Epithelial cell of umbilical artery (primary cell): ENCODE data around the gene MATR3. TPM values are rescaled to one million over a fixed set of nuclear protein-coding genes. Genes with fewer than 3 reads are reported as not detected.

Experiments used
- total RNA-seq: library from RNA; depleted of rRNA; stranded (reverse); fragments of >200 nt; gene quantifications from 2 replicates; pipeline ENCODE4 v1.2.3, GENCODE V29; 2014

Gene MATR3, protein sequence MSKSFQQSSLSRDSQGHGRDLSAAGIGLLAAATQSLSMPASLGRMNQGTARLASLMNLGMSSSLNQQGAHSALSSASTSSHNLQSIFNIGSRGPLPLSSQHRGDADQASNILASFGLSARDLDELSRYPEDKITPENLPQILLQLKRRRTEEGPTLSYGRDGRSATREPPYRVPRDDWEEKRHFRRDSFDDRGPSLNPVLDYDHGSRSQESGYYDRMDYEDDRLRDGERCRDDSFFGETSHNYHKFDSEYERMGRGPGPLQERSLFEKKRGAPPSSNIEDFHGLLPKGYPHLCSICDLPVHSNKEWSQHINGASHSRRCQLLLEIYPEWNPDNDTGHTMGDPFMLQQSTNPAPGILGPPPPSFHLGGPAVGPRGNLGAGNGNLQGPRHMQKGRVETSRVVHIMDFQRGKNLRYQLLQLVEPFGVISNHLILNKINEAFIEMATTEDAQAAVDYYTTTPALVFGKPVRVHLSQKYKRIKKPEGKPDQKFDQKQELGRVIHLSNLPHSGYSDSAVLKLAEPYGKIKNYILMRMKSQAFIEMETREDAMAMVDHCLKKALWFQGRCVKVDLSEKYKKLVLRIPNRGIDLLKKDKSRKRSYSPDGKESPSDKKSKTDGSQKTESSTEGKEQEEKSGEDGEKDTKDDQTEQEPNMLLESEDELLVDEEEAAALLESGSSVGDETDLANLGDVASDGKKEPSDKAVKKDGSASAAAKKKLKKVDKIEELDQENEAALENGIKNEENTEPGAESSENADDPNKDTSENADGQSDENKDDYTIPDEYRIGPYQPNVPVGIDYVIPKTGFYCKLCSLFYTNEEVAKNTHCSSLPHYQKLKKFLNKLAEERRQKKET
- 209 and 287 TPM in 2 replicates for total RNA-seq

DNA sequence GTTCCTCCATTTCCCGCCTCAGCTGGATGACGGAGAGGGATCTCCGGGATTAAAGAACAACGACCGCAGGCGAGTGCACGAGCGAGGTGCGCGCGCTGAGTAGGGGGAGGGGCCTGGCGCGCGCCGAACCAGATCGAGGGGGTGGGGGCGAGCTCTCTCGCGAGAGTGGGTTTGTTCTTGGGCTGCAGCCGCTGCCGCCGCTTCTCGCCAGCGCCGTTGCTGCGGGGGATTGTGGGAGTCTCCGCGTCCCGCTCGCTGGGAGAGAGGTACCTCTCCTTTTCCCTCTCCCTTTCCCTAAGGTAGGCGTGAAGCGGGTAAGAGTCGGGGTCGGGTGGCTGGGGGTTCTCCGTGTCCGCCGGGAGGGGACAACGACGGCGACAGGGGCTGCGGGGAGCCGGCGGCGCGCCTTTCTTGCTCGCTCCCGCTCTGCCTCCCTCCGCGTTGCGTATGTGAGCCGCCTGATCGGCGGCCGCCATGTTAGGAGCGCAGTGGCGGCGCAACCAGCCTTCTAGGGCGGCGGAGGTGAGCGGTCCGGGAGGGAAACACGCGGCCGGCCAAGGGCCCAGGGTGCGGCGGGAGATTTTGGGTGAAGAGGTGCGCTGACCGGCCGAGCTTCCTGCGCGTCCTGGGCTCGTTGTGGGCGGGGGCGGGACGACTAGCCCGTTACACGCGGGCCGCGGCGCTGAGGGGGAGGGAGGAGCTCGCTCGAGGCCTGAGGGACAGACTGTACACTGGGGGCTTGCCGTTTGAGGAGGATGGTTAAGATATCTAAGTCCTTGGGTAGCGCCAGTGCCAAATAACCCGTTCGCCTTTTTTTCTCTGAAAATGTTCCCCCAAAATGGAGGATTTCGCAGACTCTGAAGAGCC is at the start of gene MATR3:
MATR3 (plus strand) TSS at position 234 of the 867 bp plus-strand sequence. CDS start 13,676 bp downstream, outside the sequence.

DNA sequence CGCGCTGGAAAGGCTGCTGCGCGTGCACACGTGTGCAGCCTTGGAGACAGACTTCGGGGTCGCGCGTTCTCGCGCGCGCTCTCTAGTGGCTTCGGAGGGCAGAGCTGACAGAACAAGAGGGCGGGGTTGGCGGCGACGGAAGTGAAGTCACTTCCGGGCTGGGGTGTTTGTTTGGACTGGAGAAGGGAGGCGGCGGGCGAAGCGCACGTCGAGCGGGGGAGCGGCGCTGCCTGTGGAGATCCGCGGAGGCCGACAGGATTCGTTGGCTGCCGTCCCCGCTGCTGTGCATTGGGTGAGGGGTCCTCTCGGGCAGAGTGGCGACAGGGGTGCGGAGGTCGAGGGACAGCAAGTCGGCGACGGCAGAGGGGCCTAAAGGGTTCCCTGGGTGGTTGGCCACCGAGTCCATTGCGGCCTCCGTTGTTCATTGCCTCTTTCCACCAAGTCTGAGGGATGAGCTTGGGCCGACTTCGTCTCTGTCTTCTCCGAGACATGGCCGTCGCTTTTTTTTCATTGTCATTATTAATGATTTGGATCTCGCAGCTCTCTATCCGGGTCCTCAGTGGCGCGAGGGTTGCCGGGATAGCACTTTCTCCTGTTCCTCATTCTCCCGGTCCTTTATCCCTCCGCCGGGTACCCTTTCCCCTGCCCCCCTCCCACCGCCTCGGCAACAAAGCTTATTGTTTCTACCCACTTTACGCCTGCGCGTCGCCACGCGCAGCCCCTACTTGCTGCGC is 48.3 kb downstream of the MATR3 start, which contains the start of gene PAIP2:
PAIP2 (plus strand) TSS at position 166 of the 734 bp plus-strand sequence. CDS start 21,931 bp downstream, outside the sequence.

Other genes with a start within 250 kb of the MATR3 start
- gene SIL1, start 95.4 kb upstream of the MATR3 start, total RNA-seq, result 43.9 and 56.5 TPM in 2 replicates
- 109 and 179 TPM in 2 replicates for gene PAIP2, start 48.1 kb downstream of the MATR3 start, total RNA-seq
- not detected in 2 replicates for gene SLC23A1, start 89.6 kb downstream of the MATR3 start, total RNA-seq
- 0.32 and 0.46 TPM in 2 replicates for gene MZB1, start 96.2 kb downstream of the MATR3 start, total RNA-seq
- gene PROB1, start 101.4 kb downstream of the MATR3 start, total RNA-seq, result 0.61 and 0.65 TPM in 2 replicates
- gene SPATA24, start 110.3 kb downstream of the MATR3 start, total RNA-seq, result 10.1 and 14.4 TPM in 2 replicates
- gene DNAJC18, start 145.8 kb downstream of the MATR3 start, total RNA-seq, result 7.6 and 8.4 TPM in 2 replicates
- 312 and 378 TPM in 2 replicates for gene ECSCR, start 169.0 kb downstream of the MATR3 start, total RNA-seq
- gene SMIM33, start 177.3 kb downstream of the MATR3 start, total RNA-seq, result under 0.01 TPM in 1 of 2 replicates, not detected in the other
- 51.1 and 52.0 TPM in 2 replicates for gene STING1, start 189.0 kb downstream of the MATR3 start, total RNA-seq